K562 (cell line): Measurements from ENCODE around the gene NPIPB2. TPM values are rescaled to one million over a fixed set of nuclear protein-coding genes. Genes with fewer than 3 reads are reported as not detected.

Experiments used
- ATAC-seq: fragments of 200-7000 bp; cut with Tn5 transposase; 3 replicates; pipeline ENCODE4 v1.9.1; 2020; ENCODE audit warnings: moderate library complexity
- BruUV-seq: library from RNA; stranded (reverse); fragments of 400-500 nt; replicated peaks from 2 replicates; lab custom pipeline; 2021; lab: Mats Ljungman, UMichigan
- CTCF ChIA-PET: fragments of 300-600 bp; formaldehyde crosslinking; extraction: SDS; loops from one replicate; lab custom pipeline; 2021; ENCODE audit warnings: low intra/inter-chr PET ratio; lab: Yijun Ruan, JAX
- POLR2A ChIA-PET: fragments of 300-600, 350-650 bp; sonication (Branson Sonifier 250); formaldehyde crosslinking; extraction: SDS; loops from one replicate; lab custom pipeline; 2021; ENCODE audit warnings: antibody characterized with exemption, inconsistent platforms; lab: Yijun Ruan, JAX
- DNase-seq, 4 experiments: peaks; one replicate each; pipeline versions ENCODE4 v3.0.0 to v3.0.0-alpha.2; 2011 to 2018; ENCODE audit warnings: low spot score in 3 of 4, mixed read lengths in 3 of 4; ENCODE audit errors: extremely low read depth in 1 of 4
- FAIRE-seq: peaks from 2 replicates; lab custom pipeline; 2011; peaks lifted over from hg19 to GRCh38; lab: Jason Lieb, UNC
- H2AFZ ChIP-seq: 2 replicates; pipeline ENCODE4 v1.6.0; 2011; ENCODE audit warnings: low read depth, low read length, control low read depth, inconsistent platforms
- H3K27ac ChIP-seq: fragments of 200-600 bp; 3 replicates; pipeline ENCODE4 v1.8.0; 2011; ENCODE audit warnings: low read depth, mild to moderate bottlenecking, control low read depth, inconsistent platforms, low read length, moderate library complexity, mixed read lengths; ENCODE audit errors: extremely low read depth
- H3K27me3 ChIP-seq, 2 experiments: fragments of 300-600 bp in 1 of 2; 2 replicates in 1 of 2; 3 replicates in 1 of 2; pipeline versions ENCODE4 v1.6.0 to v1.8.0; 2011; ENCODE audit warnings: inconsistent platforms in 2 of 2, low read length in 2 of 2, mild to moderate bottlenecking in 1 of 2, mixed read lengths in 1 of 2, moderate library complexity in 1 of 2; ENCODE audit not compliant: control insufficient read depth in 2 of 2, insufficient read depth in 2 of 2
- H3K36me3 ChIP-seq: fragments of 300-600 bp; 3 replicates; pipeline ENCODE4 v1.8.0; 2011; ENCODE audit warnings: mild to moderate bottlenecking, low read length, inconsistent platforms; ENCODE audit not compliant: control insufficient read depth, insufficient read depth
- H3K4me1 ChIP-seq, 2 experiments: fragments of 200-600 bp in 1 of 2; replicated peaks in 1 of 2; 2 replicates in 1 of 2; 3 replicates in 1 of 2; pipeline versions ENCODE4 v1.5.1 to v1.8.0; 2011; ENCODE audit warnings: inconsistent platforms in 2 of 2, low read length in 2 of 2, mild to moderate bottlenecking in 1 of 2, mixed read lengths in 1 of 2, moderate library complexity in 1 of 2; ENCODE audit not compliant: control insufficient read depth in 2 of 2, insufficient read depth in 2 of 2
- H3K4me2 ChIP-seq: 2 replicates; pipeline ENCODE4 v1.6.1; 2011; ENCODE audit warnings: low read length, control low read depth, inconsistent platforms, mixed read lengths; ENCODE audit not compliant: insufficient read depth
- H3K4me3 ChIP-seq: fragments of 200-600 bp; sonication (generic), shearing (Covaris generic); 2 replicates; pipeline ENCODE4 v1.5.1; 2016; ENCODE audit warnings: control low read depth, inconsistent platforms
- H3K79me2 ChIP-seq: fragments of 200-600 bp; 3 replicates; pipeline ENCODE4 v1.8.0; 2011; ENCODE audit warnings: low read length, inconsistent platforms; ENCODE audit not compliant: control insufficient read depth, insufficient read depth
- H3K9ac ChIP-seq, 2 experiments: 2 replicates each; pipeline versions ENCODE4 v1.6.0 to v1.6.1; 2011; ENCODE audit warnings: low read depth in 2 of 2, low read length in 2 of 2, control low read depth in 1 of 2, inconsistent platforms in 1 of 2, mild to moderate bottlenecking in 1 of 2, mixed read lengths in 1 of 2; ENCODE audit not compliant: insufficient read depth in 1 of 2
- H3K9me1 ChIP-seq: one replicate; pipeline ENCODE4 v1.6.0; 2011; ENCODE audit warnings: inconsistent platforms, mild to moderate bottlenecking, low read length, moderate library complexity; ENCODE audit not compliant: control insufficient read depth, insufficient read depth
- H3K9me3 ChIP-seq: replicated peaks from 2 replicates; pipeline ENCODE4 v1.5.1; 2011; ENCODE audit warnings: low read depth, low read length, inconsistent platforms; ENCODE audit not compliant: control insufficient read depth, insufficient read depth
- H4K20me1 ChIP-seq: replicated peaks from 2 replicates; pipeline ENCODE4 v1.6.1; 2011; ENCODE audit warnings: low read length, inconsistent platforms, mixed read lengths; ENCODE audit not compliant: control insufficient read depth, insufficient read depth
- JUN ChIP-seq, 2 experiments: sonication (generic) in 1 of 2; formaldehyde crosslinking in 1 of 2; IDR thresholded peaks; 2 replicates each; pipeline versions ENCODE4 v1.6.1 to v1.8.0; 2012 to 2022; ENCODE audit warnings: borderline replicate concordance in 2 of 2, mild to moderate bottlenecking in 2 of 2, improper control_type of control experiment in 1 of 2, low read depth in 1 of 2, low read length in 1 of 2, missing genetic modification reagents in 1 of 2
- KDM5B ChIP-seq: fragments of 200-600 bp; sonication (generic); IDR thresholded peaks from 2 replicates; pipeline ENCODE4 v1.6.1; 2012; ENCODE audit warnings: low read depth, mild to moderate bottlenecking, moderate library complexity, low read length, control low read depth, inconsistent platforms; ENCODE audit not compliant: insufficient replicate concordance
- ZNF3 ChIP-seq: fragments of 250-450 bp; sonication (Bioruptor Pico); IDR thresholded peaks from 2 replicates; pipeline ENCODE4 v1.5.0; 2021; ENCODE audit warnings: mild to moderate bottlenecking, moderate library complexity
- WGBS: fragments of 100-300 bp; shearing (Covaris generic); methylation state at CpG from one replicate; pipeline ENCODE4 v1.1.6; 2016; ENCODE audit warnings: low coverage, mixed read lengths; ENCODE audit not compliant: insufficient coverage; ENCODE audit errors: missing lambda C conversion rate; 5-methylcytosine and 5-hydroxymethylcytosine counted together
- in situ Hi-C: fragments of 300-500 bp; cut with MboI; formaldehyde crosslinking; loops from 4 replicates; pipeline ENCODE4 v1.15.0; 2018; ENCODE audit warnings: inconsistent platforms, mixed read lengths
- intact Hi-C: fragments of 100-400 bp; cut with micrococcal nuclease; formaldehyde crosslinking; loops from 2 replicates; pipeline ENCODE4 v1.14.2; 2022
- polyA plus RNA-seq, 8 experiments: library from polyadenylated mRNA; depleted of rRNA in 4 of 8; stranded (reverse) in 5 of 8; unstranded in 3 of 8; fragments of >200 nt; fragmentation: Nextera tagmentation in 2 of 8; fragmentation: Illumina TruSeq in 1 of 8; extraction: Ambion mirVana in 2 of 8; extraction: Trizol in 1 of 8; gene quantifications; 2 replicates each; pipeline versions ENCODE4 v1.2.1 to v1.2.3, GENCODE V29; 2011 to 2014; ENCODE audit warnings: inconsistent platforms in 1 of 8, missing spikeins in 1 of 8
- total RNA-seq, 7 experiments: library from RNA; depleted of rRNA in 6 of 7; stranded (reverse); fragments of >200 nt in 6 of 7; fragmentation: Illumina TruSeq in 2 of 7; extraction: Trizol in 2 of 7; gene quantifications; 2 replicates each; pipeline versions ENCODE4 v1.2.1 to v1.2.3, GENCODE V29; 2011 to 2021; ENCODE audit warnings: low replicate concordance in 1 of 7

Gene NPIPB2
- total and polyA plus RNA-seq, 9 of the 15 experiments (the other 6 are each of a cell fraction or from before 2014, with no cell fraction given): 0.21 to 2.9 (median 1.6) TPM; not detected in 1

- H3K36me3 ChIP-seq: no peaks in the 10 kb centered on the region
- BruUV-seq: no TSS peak
- H3K4me3 ChIP-seq: no peak overlapping the region
- H4K20me1 ChIP-seq: no peaks in the 10 kb centered on the region
- no peak overlapping the region for H3K4me2 ChIP-seq
- peaks cover 0 to 7% of the 10 kb centered on the region in 2 experiments; a peak in 2 of 5 replicates for H3K4me1 ChIP-seq
- H3K79me2 ChIP-seq: no peaks in the 10 kb centered on the region
- ChIA-PET CTCF (no interaction called here), POLR2A (interaction anchor here (0.8 to 1.7 kb wide), 6 partner anchors 9 to 42 kb away, joined by 3 to 5 read pairs (median 4); partner anchors contain the start of genes GSPT1 and SNX29)
- no peaks in the 10 kb centered on the region for H3K9me3 ChIP-seq
- FAIRE-seq (no peak), ATAC-seq (no peak), DNase-seq (no peak)
- H3K27me3 ChIP-seq: no peaks in the 10 kb centered on the region
- WGBS: 54% methylated on average over 10 of the region's 10 CpGs
- intact Hi-C loops: no loop called here
- TF ChIP-seq ZNF3 (CRISPR knock-in tag): no peak
- TF ChIP-seq KDM5B: no peak
- TF ChIP-seq JUN (IDR thresholded peaks at IDR 0.05; ENCODE audit: borderline replicate concordance, low read depth, low read length): no peak
- no peak for TF ChIP-seq JUN (CRISPR knock-in tag; IDR thresholded peaks at IDR 0.05; ENCODE audit: borderline replicate concordance)
- no peak overlapping the region for H3K27ac ChIP-seq
- H3K9me1 ChIP-seq: no peaks in the 10 kb centered on the region
- no peak overlapping the region for H2AFZ ChIP-seq
- H3K9ac ChIP-seq: no peak overlapping the region
- in situ Hi-C loops: no loop called here
Measured at GRCh38 chr16:11957591-11958395, 15.9 kb upstream of the NPIPB2 start.
